OCI-LY1 (cell line): Measurements from ENCODE around the gene TSNAX.

Source experiments
- CTCF ChIP-seq: fragments of 200-600 bp; sonication (generic), shearing (Covaris generic); IDR thresholded peaks from 2 replicates; pipeline ENCODE4 v1.5.1; 2017; ENCODE audit warnings: mild to moderate bottlenecking, antibody characterized with exemption, low read length, moderate library complexity, mixed read lengths
- EZH2 ChIP-seq: fragments of 200-600 bp; sonication (generic), shearing (Covaris generic); IDR thresholded peaks from 2 replicates; pipeline ENCODE4 v1.8.0; 2017; ENCODE audit warnings: borderline replicate concordance, mixed run types, mild to moderate bottlenecking, antibody characterized with exemption, low read length, moderate library complexity, mixed read lengths

- TF ChIP-seq CTCF = no peak
- TF ChIP-seq EZH2 = no peak
Observed at GRCh38 chr1:231481289-231481688, 47.2 kb upstream of the TSNAX start.
